Activated CD4-positive, alpha-beta T cell treated with anti-CD3 and anti-CD28 coated beads for 48 hours (primary cell): ENCODE measurements around the gene CADPS2.

ENCODE experiments used
- DNase-seq: peaks from one replicate; pipeline ENCODE4 v3.0.0-alpha.2; 2020

CADPS2 gene

GRCh38 chr7:122340427-122340826 is 545.8 kb downstream of the CADPS2 start:
- no peak for DNase-seq

- DNase-seq: no peak
These were observed 546.9 kb downstream of the CADPS2 start for GRCh38 chr7:122339145-122339904.

GRCh38 chr7:122337011-122337410 is 549.2 kb downstream of the CADPS2 start:
- DNase-seq: no peak

GRCh38 chr7:122329145-122329802 is 557.0 kb downstream of the CADPS2 start:
- DNase-seq: no peak

- DNase-seq: no peak
These were observed 558.3 kb downstream of the CADPS2 start for GRCh38 chr7:122327969-122328368.

GRCh38 chr7:122316467-122317388 is 569.5 kb downstream of the CADPS2 start:
- no peak for DNase-seq

- DNase-seq: no peak
These were observed 570.5 kb downstream of the CADPS2 start for GRCh38 chr7:122315507-122316466.

- DNase-seq: no peak
These were observed 572.0 kb downstream of the CADPS2 start for GRCh38 chr7:122314284-122314683.

GRCh38 chr7:122312789-122313188 is 573.5 kb downstream of the CADPS2 start:
- DNase-seq: no peak

GRCh38 chr7:122311734-122312450 is 574.4 kb downstream of the CADPS2 start:
- DNase-seq: no peak

- DNase-seq: no peak
These were observed 575.1 kb downstream of the CADPS2 start for GRCh38 chr7:122311050-122311700.

- no peak for DNase-seq
These were observed 575.9 kb downstream of the CADPS2 start for GRCh38 chr7:122310119-122311021.

GRCh38 chr7:122309421-122309820 is 576.8 kb downstream of the CADPS2 start:
- DNase-seq: no peak

GRCh38 chr7:122307228-122307621 is 579.0 kb downstream of the CADPS2 start:
- no peak for DNase-seq

- DNase-seq: no peak
These were observed 579.7 kb downstream of the CADPS2 start for GRCh38 chr7:122306320-122307227.

GRCh38 chr7:122305475-122306319 is 580.6 kb downstream of the CADPS2 start:
- DNase-seq: no peak

GRCh38 chr7:122304996-122305421 is 581.3 kb downstream of the CADPS2 start:
- DNase-seq: no peak
